Activated CD8-positive, alpha-beta memory T cell treated with anti-CD3 and anti-CD28 coated beads, Interleukin-2, amount 50 U/mL, for 24 hours (primary cell): Measurements from ENCODE around the gene HCFC1.

Experiments used
- DNase-seq: peaks from one replicate; pipeline ENCODE4 v3.0.0-alpha.2; 2020; ENCODE audit errors: extremely low read depth

Gene HCFC1

DNA sequence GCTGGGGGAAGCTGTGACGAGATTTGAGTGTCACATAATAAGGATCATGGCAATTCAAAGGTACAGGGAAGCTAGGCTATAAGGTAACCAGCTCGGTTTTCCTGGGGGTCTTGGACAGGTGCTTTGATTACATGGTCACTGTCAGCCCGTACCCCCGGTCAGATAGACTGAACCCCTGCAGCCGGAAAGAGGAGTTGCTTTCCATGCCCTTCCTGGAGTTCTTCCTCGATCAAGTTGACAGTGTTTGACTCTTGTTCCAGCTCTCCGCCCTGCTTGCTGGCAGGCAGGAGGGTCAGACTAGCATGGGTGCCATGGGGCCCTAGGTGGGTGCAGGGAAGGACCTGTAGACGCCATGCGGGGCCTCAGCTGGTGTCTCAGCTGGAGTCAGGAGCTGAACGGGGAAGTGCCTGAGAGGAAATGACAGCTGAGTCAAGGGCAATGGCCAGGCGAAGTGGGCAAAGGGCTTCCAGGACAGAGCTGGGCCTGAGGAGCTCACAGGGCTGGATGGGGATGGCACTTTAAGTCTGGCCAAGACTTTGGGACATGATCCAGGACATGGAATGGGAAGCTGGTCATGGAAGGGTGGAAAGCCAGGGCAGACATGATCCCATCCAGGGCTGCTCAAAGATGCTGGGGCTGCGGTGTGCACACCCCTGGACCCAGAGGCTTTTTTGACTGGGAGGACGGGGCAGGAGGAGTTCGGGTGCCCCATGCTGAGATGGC lies 2.5 kb upstream of the HCFC1 start:
- no peak for DNase-seq

GRCh38 chrX:153973127-153974002 lies 1.7 kb upstream of the HCFC1 start:
- DNase-seq = no peak

DNA sequence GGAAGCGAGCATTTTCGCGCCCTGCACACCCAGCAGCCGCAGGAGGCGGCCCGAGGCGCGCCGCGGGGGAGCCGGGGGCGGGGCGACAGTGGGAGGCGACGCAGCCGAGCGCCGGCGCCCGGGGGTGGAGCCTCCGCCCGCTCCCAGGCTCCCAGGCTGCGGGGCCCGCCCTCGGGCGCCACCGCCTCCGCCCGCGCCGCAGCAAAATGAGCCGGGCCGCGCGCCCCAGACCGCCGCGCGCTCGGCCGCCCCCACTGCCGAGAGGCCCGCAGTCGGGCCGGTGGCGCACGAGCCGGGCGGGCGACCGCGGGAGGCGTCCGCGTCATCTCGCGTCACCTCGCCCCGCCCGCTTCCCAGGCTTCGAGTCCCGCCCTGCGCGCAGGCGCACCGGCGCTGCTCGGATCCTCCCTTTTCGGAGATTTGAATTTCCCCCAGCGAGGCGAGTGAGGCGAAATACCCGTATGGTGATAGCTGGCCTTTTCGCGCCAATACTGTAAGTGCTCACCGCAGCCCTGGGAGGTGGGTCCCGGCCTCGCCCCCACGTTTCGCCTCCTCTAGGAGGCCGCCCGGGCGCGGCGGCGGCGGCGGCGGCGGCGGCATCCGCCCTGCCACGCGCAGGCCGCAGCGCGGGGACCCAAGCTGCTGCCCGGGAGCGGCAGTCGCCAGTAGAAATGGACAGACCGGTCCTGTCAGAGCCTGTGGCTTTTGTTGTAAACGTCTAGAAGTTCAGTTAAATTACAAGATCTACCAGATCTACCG lies 929 bp upstream of the HCFC1 start, which contains the start of gene TMEM187:
TMEM187 (plus strand) TSS at position 387 of the 759 bp plus-strand sequence. CDS start 9,309 bp downstream, outside the sequence.
- no peak for DNase-seq

DNA sequence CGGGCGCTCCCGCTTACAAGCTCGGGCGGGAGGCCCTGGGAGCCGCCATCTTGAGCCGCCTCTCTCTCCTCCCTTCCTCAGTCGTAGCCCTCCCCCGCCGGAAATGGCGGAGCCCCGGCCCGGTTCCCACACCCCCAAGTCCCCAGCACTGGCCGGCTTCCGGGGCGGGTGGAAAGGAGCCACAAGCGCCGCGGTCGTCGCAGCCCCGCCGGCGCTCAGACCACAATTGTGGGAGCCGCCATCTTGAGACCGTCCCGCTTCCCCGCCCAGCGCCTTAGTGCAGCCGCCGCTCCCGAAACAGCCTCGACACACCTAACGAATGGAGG lies 531 bp downstream of the HCFC1 start:
- peak; percentile 76 for DNase-seq

DNA sequence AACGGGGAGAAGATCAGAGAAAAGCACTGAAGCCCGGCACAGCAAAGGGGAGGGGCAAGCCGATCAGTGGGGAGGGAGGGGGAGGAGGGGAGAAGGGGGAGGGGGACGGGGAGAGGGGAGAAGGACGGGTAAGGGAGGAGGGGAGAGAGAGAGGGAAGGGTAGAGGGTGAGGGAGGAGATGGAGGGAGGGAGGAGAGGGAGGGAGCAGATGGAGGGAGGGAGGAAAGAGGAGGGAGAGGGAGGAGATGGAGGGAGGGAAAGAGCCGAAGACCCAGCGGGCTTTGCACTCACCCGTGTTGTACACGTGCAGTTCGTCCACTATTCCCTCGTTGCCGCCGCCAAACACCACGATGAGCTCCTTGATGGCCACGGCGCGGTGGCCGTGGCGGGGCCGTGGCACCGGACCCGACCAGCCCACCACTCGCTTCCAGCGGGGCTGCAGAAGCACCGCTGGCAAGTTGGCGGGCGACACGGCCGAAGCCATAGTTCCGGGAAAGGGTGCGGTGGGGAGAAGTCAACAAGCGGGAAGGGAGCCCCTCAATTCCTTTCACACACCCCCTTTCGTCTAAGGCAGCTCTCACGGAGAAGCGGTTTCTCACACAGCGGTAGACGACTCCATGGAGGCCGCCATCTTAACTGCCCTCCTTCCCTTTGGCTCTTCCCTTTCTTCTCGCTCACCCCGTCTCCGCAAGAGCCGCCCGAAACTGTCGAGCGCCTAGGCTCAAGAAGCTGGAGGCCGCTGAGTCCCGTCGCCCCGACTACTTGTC lies 1.1 kb downstream of the HCFC1 start:
- DNase-seq = no peak

GRCh38 chrX:153969904-153970356 lies 1.7 kb downstream of the HCFC1 start:
- no peak for DNase-seq

- DNase-seq = no peak
Observed at GRCh38 chrX:153969125-153969903, 2.3 kb downstream of the HCFC1 start.

GRCh38 chrX:153968754-153969124 lies 2.9 kb downstream of the HCFC1 start:
- no peak for DNase-seq

DNA sequence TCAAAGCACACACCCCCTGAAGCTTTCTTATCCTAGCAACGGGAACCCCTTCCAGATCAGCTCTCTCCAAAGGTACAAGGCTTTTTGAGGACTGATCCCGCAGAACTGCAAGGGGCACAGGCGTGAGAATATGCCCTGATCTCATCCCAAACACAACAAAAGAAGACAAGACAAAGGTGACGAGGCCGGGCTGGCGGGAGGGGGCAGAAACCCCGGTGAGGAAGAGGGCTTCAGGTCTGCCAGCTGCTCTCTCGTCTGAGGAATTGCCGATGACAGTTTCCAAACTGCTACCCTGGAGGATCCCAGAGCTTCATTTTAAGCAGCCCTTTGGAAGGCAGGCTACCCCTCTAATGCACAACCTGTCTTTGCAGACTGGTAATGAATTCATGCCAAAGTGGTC lies 3.4 kb downstream of the HCFC1 start:
- DNase-seq = no peak

DNA sequence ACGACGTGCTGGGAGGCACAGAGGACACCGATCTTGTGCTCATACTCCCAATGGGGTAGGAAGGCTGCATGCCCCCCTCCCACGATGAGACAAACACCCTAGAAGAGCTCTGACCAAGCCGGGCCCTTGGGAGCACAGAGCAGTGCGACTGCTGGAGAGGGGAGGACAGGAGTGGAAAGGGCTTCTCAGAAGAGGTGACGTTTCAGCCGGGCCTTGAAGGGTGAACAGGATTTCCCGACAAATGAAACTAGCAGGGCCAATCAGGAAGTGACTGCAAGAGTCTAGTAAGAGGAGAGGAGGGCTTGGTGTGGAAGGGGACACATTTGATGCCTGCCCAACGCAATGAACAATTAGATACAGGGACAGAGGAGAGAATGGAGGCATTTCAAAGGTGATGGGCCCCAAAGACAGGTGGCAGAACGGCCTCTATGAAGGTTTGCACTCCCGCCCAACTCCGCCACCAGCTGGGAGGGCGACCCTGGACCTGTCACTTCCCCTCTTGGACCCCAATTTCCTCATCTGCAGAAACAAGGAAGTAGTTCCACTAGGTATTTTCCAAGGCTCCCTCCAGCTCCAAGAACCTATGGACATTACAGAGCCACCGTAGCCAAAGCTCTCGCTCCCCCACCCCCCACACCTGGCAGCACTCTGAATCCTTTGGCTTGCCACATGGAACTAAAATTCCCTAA lies 3.9 kb downstream of the HCFC1 start:
- no peak for DNase-seq

- DNase-seq = no peak
Observed at GRCh38 chrX:153966841-153967535, 4.6 kb downstream of the HCFC1 start.

- DNase-seq = no peak
Observed at GRCh38 chrX:153966283-153966688, 5.3 kb downstream of the HCFC1 start.

- DNase-seq = no peak
Observed at GRCh38 chrX:153965406-153965805, 6.2 kb downstream of the HCFC1 start.

DNA sequence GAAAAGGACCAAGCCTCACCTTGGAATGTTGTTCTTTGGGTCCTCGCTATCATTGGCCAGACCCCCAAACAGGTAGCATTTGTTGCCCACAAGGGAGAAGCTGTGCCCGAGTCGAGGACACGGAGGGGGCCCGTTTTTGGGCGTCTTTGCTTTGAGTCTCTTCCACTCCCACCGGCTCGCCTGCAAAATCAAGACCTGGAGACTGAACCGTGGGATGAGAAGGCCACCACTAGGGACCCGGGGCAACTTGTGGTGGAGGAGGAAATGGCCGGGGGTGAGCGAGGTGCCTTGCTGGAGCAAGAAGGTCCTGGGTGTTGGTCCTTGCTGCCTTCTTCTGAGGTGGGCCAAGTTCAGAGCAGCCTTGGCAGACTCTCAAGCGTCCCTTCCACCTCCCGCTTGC lies 7.5 kb downstream of the HCFC1 start:
- DNase-seq = no peak

GRCh38 chrX:153963546-153963945 lies 8.1 kb downstream of the HCFC1 start:
- DNase-seq = no peak

- no peak for DNase-seq
Observed at GRCh38 chrX:153961292-153961691, 10.3 kb downstream of the HCFC1 start.

- DNase-seq = no peak
Observed at GRCh38 chrX:153960786-153961185, 10.8 kb downstream of the HCFC1 start.

- DNase-seq = no peak
Observed at GRCh38 chrX:153960077-153960476, 11.5 kb downstream of the HCFC1 start.

- DNase-seq = no peak
Observed at GRCh38 chrX:153959649-153960048, 12.0 kb downstream of the HCFC1 start.

DNA sequence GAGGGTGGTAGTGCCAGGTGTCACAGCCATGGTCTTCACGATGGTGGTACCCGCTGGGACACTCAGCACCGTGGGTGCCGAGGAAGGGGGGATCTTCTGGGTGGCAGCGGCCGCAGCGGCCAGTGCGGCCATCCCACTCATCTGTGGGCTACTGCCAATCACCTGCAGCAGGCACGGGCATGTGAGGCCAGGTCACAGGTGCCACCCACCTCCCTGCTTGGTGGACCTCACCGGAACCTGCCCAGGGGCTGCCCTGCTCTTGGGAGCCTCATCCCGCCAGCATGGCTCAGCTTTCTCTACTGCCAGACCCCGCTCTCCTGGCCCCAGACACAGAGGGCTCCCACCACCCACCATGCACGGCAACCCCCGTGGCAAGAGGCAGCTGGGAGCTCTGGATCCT lies 13.0 kb downstream of the HCFC1 start:
- no peak for DNase-seq
